K562 (cell line): ENCODE results near the gene SLC2A6. TPM values are rescaled to one million over a fixed set of nuclear protein-coding genes. Genes with fewer than 3 reads are reported as not detected.

Source experiments
- ATAC-seq: fragments of 200-7000 bp; cut with Tn5 transposase; 3 replicates; pipeline ENCODE4 v1.9.1; 2020; ENCODE audit warnings: moderate library complexity
- BruUV-seq: library from RNA; stranded (reverse); fragments of 400-500 nt; replicated peaks from 2 replicates; lab custom pipeline; 2021; lab: Mats Ljungman, UMichigan
- CTCF ChIA-PET: fragments of 300-600 bp; formaldehyde crosslinking; extraction: SDS; loops from one replicate; lab custom pipeline; 2021; ENCODE audit warnings: low intra/inter-chr PET ratio; lab: Yijun Ruan, JAX
- POLR2A ChIA-PET: fragments of 300-600, 350-650 bp; sonication (Branson Sonifier 250); formaldehyde crosslinking; extraction: SDS; loops from one replicate; lab custom pipeline; 2021; ENCODE audit warnings: antibody characterized with exemption, inconsistent platforms; lab: Yijun Ruan, JAX
- DNase-seq, 4 experiments: peaks; one replicate each; pipeline versions ENCODE4 v3.0.0 to v3.0.0-alpha.2; 2011 to 2018; ENCODE audit warnings: low spot score in 3 of 4, mixed read lengths in 3 of 4; ENCODE audit errors: extremely low read depth in 1 of 4
- FAIRE-seq: peaks from 2 replicates; lab custom pipeline; 2011; peaks lifted over from hg19 to GRCh38; lab: Jason Lieb, UNC
- H2AFZ ChIP-seq: 2 replicates; pipeline ENCODE4 v1.6.0; 2011; ENCODE audit warnings: low read depth, low read length, control low read depth, inconsistent platforms
- H3K27ac ChIP-seq: fragments of 200-600 bp; 3 replicates; pipeline ENCODE4 v1.8.0; 2011; ENCODE audit warnings: low read depth, mild to moderate bottlenecking, control low read depth, inconsistent platforms, low read length, moderate library complexity, mixed read lengths; ENCODE audit errors: extremely low read depth
- H3K27me3 ChIP-seq, 2 experiments: fragments of 300-600 bp in 1 of 2; 2 replicates in 1 of 2; 3 replicates in 1 of 2; pipeline versions ENCODE4 v1.6.0 to v1.8.0; 2011; ENCODE audit warnings: inconsistent platforms in 2 of 2, low read length in 2 of 2, mild to moderate bottlenecking in 1 of 2, mixed read lengths in 1 of 2, moderate library complexity in 1 of 2; ENCODE audit not compliant: control insufficient read depth in 2 of 2, insufficient read depth in 2 of 2
- H3K36me3 ChIP-seq: fragments of 300-600 bp; 3 replicates; pipeline ENCODE4 v1.8.0; 2011; ENCODE audit warnings: mild to moderate bottlenecking, low read length, inconsistent platforms; ENCODE audit not compliant: control insufficient read depth, insufficient read depth
- H3K4me1 ChIP-seq, 2 experiments: fragments of 200-600 bp in 1 of 2; replicated peaks in 1 of 2; 2 replicates in 1 of 2; 3 replicates in 1 of 2; pipeline versions ENCODE4 v1.5.1 to v1.8.0; 2011; ENCODE audit warnings: inconsistent platforms in 2 of 2, low read length in 2 of 2, mild to moderate bottlenecking in 1 of 2, mixed read lengths in 1 of 2, moderate library complexity in 1 of 2; ENCODE audit not compliant: control insufficient read depth in 2 of 2, insufficient read depth in 2 of 2
- H3K4me2 ChIP-seq: 2 replicates; pipeline ENCODE4 v1.6.1; 2011; ENCODE audit warnings: low read length, control low read depth, inconsistent platforms, mixed read lengths; ENCODE audit not compliant: insufficient read depth
- H3K4me3 ChIP-seq: fragments of 200-600 bp; sonication (generic), shearing (Covaris generic); 2 replicates; pipeline ENCODE4 v1.5.1; 2016; ENCODE audit warnings: control low read depth, inconsistent platforms
- H3K79me2 ChIP-seq: fragments of 200-600 bp; 3 replicates; pipeline ENCODE4 v1.8.0; 2011; ENCODE audit warnings: low read length, inconsistent platforms; ENCODE audit not compliant: control insufficient read depth, insufficient read depth
- H3K9ac ChIP-seq, 2 experiments: 2 replicates each; pipeline versions ENCODE4 v1.6.0 to v1.6.1; 2011; ENCODE audit warnings: low read depth in 2 of 2, low read length in 2 of 2, control low read depth in 1 of 2, inconsistent platforms in 1 of 2, mild to moderate bottlenecking in 1 of 2, mixed read lengths in 1 of 2; ENCODE audit not compliant: insufficient read depth in 1 of 2
- H3K9me1 ChIP-seq: one replicate; pipeline ENCODE4 v1.6.0; 2011; ENCODE audit warnings: inconsistent platforms, mild to moderate bottlenecking, low read length, moderate library complexity; ENCODE audit not compliant: control insufficient read depth, insufficient read depth
- H3K9me3 ChIP-seq: replicated peaks from 2 replicates; pipeline ENCODE4 v1.5.1; 2011; ENCODE audit warnings: low read depth, low read length, inconsistent platforms; ENCODE audit not compliant: control insufficient read depth, insufficient read depth
- H4K20me1 ChIP-seq: replicated peaks from 2 replicates; pipeline ENCODE4 v1.6.1; 2011; ENCODE audit warnings: low read length, inconsistent platforms, mixed read lengths; ENCODE audit not compliant: control insufficient read depth, insufficient read depth
- CSDE1 ChIP-seq, 2 experiments: fragments of 450-650 bp; IDR thresholded peaks; 2 replicates each; pipeline ENCODE4 v1.6.1; 2016; ENCODE audit warnings: mild to moderate bottlenecking in 1 of 2
- EHMT2 ChIP-seq: fragments of 450-650 bp; IDR thresholded peaks from 2 replicates; pipeline ENCODE4 v1.6.1; 2018; ENCODE audit warnings: antibody characterized with exemption
- ETV5 ChIP-seq: sonication (generic); formaldehyde crosslinking; IDR thresholded peaks from 2 replicates; pipeline ENCODE4 v1.4.0; 2020; ENCODE audit warnings: low read depth, mild to moderate bottlenecking, missing genetic modification reagents
- NCOA2 ChIP-seq, 2 experiments: fragments of 450-650 bp; IDR thresholded peaks; 2 replicates each; pipeline ENCODE4 v1.6.1; 2018; ENCODE audit warnings: mild to moderate bottlenecking in 2 of 2, moderate library complexity in 1 of 2; ENCODE audit not compliant: partially characterized antibody in 2 of 2
- SIRT6 ChIP-seq: IDR thresholded peaks from one replicate; pipeline ENCODE4 v1.6.1; 2012; ENCODE audit warnings: low read depth, mild to moderate bottlenecking, control low read depth, inconsistent platforms, low read length, moderate library complexity
- ZNF124 ChIP-seq: sonication (generic); formaldehyde crosslinking; IDR thresholded peaks from 2 replicates; pipeline ENCODE4 v1.8.1; 2022; ENCODE audit warnings: missing genetic modification reagents
- ZNF274 ChIP-seq: IDR thresholded peaks from 2 replicates; pipeline ENCODE4 v1.6.1; 2011; ENCODE audit warnings: low read depth, mild to moderate bottlenecking, low read length, moderate library complexity, borderline replicate concordance
- WGBS: fragments of 100-300 bp; shearing (Covaris generic); methylation state at CpG from one replicate; pipeline ENCODE4 v1.1.6; 2016; ENCODE audit warnings: low coverage, mixed read lengths; ENCODE audit not compliant: insufficient coverage; ENCODE audit errors: missing lambda C conversion rate; 5-methylcytosine and 5-hydroxymethylcytosine counted together
- in situ Hi-C: fragments of 300-500 bp; cut with MboI; formaldehyde crosslinking; loops from 4 replicates; pipeline ENCODE4 v1.15.0; 2018; ENCODE audit warnings: inconsistent platforms, mixed read lengths
- intact Hi-C: fragments of 100-400 bp; cut with micrococcal nuclease; formaldehyde crosslinking; loops from 2 replicates; pipeline ENCODE4 v1.14.2; 2022
- polyA plus RNA-seq, 8 experiments: library from polyadenylated mRNA; depleted of rRNA in 4 of 8; stranded (reverse) in 5 of 8; unstranded in 3 of 8; fragments of >200 nt; fragmentation: Nextera tagmentation in 2 of 8; fragmentation: Illumina TruSeq in 1 of 8; extraction: Ambion mirVana in 2 of 8; extraction: Trizol in 1 of 8; gene quantifications; 2 replicates each; pipeline versions ENCODE4 v1.2.1 to v1.2.3, GENCODE V29; 2011 to 2014; ENCODE audit warnings: inconsistent platforms in 1 of 8, missing spikeins in 1 of 8
- total RNA-seq, 7 experiments: library from RNA; depleted of rRNA in 6 of 7; stranded (reverse); fragments of >200 nt in 6 of 7; fragmentation: Illumina TruSeq in 2 of 7; extraction: Trizol in 2 of 7; gene quantifications; 2 replicates each; pipeline versions ENCODE4 v1.2.1 to v1.2.3, GENCODE V29; 2011 to 2021; ENCODE audit warnings: low replicate concordance in 1 of 7
- TF ChIP-seq, protein P1 (sequence below): fragments of 450-650 bp; IDR thresholded peaks from 2 replicates; pipeline ENCODE4 v1.6.1; 2018; ENCODE audit not compliant: partially characterized antibody
- TF ChIP-seq, protein P2 (sequence below), 2 experiments: fragments of 150-350 bp in 1 of 2; IDR thresholded peaks; 2 replicates each; pipeline ENCODE4 v1.6.1; 2012 to 2016; ENCODE audit warnings: low read depth in 2 of 2, low read length in 2 of 2, mild to moderate bottlenecking in 1 of 2, moderate library complexity in 1 of 2
- TF ChIP-seq, protein P3 (sequence below): sonication (generic); formaldehyde crosslinking; IDR thresholded peaks from 2 replicates; pipeline ENCODE4 v1.8.1; 2023; ENCODE audit warnings: mild to moderate bottlenecking, missing genetic modification reagents

SLC2A6 gene
- total and polyA plus RNA-seq, 9 of the 15 experiments (the other 6 are each of a cell fraction or from before 2014, with no cell fraction given) = 0.04 to 0.38 (median 0.09) TPM; not detected in 3

DNA sequence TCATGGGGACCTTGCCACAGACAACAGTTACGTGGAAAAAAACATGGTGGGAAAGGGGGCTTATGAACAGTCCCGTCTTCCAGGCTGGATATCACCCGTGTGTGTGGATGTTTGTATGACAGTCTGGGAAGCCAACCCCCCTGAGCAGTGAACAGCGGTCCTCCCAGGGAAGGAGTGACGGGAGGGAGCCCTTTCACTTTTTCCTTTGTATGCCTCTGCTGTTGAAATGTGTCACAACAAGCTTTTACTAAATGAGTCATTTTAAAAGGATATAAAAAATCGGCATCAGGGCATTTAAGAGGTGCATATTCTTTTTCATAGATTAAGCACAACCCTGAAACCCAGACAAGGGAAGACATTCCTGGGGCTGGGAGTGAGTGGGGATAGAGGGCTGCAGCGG, 40.8 kb upstream of the SLC2A6 start (continued):
- TF ChIP-seq, protein P1, sequence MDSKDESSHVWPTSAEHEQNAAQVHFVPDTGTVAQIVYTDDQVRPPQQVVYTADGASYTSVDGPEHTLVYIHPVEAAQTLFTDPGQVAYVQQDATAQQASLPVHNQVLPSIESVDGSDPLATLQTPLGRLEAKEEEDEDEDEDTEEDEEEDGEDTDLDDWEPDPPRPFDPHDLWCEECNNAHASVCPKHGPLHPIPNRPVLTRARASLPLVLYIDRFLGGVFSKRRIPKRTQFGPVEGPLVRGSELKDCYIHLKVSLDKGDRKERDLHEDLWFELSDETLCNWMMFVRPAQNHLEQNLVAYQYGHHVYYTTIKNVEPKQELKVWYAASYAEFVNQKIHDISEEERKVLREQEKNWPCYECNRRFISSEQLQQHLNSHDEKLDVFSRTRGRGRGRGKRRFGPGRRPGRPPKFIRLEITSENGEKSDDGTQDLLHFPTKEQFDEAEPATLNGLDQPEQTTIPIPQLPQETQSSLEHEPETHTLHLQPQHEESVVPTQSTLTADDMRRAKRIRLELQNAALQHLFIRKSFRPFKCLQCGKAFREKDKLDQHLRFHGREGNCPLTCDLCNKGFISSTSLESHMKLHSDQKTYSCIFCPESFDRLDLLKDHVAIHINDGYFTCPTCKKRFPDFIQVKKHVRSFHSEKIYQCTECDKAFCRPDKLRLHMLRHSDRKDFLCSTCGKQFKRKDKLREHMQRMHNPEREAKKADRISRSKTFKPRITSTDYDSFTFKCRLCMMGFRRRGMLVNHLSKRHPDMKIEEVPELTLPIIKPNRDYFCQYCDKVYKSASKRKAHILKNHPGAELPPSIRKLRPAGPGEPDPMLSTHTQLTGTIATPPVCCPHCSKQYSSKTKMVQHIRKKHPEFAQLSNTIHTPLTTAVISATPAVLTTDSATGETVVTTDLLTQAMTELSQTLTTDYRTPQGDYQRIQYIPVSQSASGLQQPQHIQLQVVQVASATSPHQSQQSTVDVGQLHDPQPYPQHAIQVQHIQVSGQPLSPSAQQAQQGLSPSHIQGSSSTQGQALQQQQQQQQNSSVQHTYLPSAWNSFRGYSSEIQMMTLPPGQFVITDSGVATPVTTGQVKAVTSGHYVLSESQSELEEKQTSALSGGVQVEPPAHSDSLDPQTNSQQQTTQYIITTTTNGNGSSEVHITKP = no peak
- no peak for TF ChIP-seq CSDE1 (IDR thresholded peaks at IDR 0.05)
- TF ChIP-seq ZNF274 = no peak

DNA sequence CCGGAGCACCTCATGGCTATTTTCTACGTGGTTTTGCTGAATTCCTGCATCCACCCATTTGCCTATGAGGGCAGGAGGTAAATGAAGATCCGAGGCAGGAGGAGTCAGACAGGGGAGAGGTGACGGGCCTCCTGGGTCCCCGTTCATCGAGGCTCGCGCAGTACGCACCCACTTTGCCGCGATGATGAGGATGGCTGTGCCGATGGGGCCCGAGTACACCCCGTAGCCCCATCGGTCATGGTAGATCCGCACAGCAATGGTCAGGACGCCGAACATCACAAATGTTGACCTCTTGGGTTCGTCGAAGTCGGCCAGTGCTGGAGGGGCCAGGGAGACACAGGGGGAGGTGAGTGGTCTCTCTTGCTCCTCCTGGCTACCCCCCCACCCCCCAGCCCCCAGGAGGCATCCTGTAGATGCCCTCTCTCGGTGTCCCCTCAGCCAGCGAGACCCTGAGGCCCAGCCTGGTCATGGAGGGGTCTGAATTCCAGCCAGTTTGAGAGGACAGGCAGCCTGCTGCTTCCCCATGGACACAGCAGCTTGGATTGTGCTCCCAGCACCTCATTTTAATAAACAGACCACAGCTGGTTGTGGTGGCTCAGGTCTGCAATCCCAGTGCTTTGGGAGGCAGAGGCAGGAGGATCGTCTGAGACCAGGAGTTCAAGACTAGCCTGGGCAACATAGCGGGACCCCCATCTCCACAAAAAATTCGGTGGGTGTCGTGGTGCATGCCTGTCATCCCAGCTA, 40.0 kb upstream of the SLC2A6 start:
- no peak overlapping the region for H2AFZ ChIP-seq
- intact Hi-C loops = no loop called here
- no peak for DNase-seq
- in situ Hi-C loops = no loop called here
- H3K36me3 ChIP-seq = no peaks in the 10 kb centered on the region
- H3K4me2 ChIP-seq = no peak overlapping the region
- peaks cover 0 to 15% of the 10 kb centered on the region in 2 experiments; a peak in 1 of 5 replicates for H3K4me1 ChIP-seq
- H3K9me1 ChIP-seq = no peaks in the 10 kb centered on the region
- no peaks in the 10 kb centered on the region for H3K79me2 ChIP-seq
- no peak for FAIRE-seq
- H3K4me3 ChIP-seq = no peak overlapping the region
- ChIA-PET CTCF (no interaction called here), POLR2A (interaction anchor here (0.6 to 0.7 kb wide), 2 partner anchors 22 to 215 kb away, joined by 3 to 4 read pairs; no protein-coding TSS in a partner anchor)
- BruUV-seq = no TSS peak
- H3K27ac ChIP-seq = no peak overlapping the region
- peaks cover 11% of the 10 kb centered on the region for H4K20me1 ChIP-seq
- H3K9ac ChIP-seq = peak overlapping the region in 1 of 2 experiments; percentile 48; a peak in 1 of 4 replicates
- H3K27me3 ChIP-seq = peaks cover 42 to 89% of the 10 kb centered on the region in 2 experiments
- no peak for ATAC-seq
- WGBS = 6% methylated on average over 27 of the region's 27 CpGs
- H3K9me3 ChIP-seq = no peaks in the 10 kb centered on the region
- TF ChIP-seq, protein P2, sequence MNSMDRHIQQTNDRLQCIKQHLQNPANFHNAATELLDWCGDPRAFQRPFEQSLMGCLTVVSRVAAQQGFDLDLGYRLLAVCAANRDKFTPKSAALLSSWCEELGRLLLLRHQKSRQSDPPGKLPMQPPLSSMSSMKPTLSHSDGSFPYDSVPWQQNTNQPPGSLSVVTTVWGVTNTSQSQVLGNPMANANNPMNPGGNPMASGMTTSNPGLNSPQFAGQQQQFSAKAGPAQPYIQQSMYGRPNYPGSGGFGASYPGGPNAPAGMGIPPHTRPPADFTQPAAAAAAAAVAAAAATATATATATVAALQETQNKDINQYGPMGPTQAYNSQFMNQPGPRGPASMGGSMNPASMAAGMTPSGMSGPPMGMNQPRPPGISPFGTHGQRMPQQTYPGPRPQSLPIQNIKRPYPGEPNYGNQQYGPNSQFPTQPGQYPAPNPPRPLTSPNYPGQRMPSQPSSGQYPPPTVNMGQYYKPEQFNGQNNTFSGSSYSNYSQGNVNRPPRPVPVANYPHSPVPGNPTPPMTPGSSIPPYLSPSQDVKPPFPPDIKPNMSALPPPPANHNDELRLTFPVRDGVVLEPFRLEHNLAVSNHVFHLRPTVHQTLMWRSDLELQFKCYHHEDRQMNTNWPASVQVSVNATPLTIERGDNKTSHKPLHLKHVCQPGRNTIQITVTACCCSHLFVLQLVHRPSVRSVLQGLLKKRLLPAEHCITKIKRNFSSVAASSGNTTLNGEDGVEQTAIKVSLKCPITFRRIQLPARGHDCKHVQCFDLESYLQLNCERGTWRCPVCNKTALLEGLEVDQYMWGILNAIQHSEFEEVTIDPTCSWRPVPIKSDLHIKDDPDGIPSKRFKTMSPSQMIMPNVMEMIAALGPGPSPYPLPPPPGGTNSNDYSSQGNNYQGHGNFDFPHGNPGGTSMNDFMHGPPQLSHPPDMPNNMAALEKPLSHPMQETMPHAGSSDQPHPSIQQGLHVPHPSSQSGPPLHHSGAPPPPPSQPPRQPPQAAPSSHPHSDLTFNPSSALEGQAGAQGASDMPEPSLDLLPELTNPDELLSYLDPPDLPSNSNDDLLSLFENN (IDR thresholded peaks at IDR 0.05; ENCODE audit: low read depth in 2 of 2, low read length in 2 of 2) = no peak
- TF ChIP-seq EHMT2 = no peak
- TF ChIP-seq, protein P3, sequence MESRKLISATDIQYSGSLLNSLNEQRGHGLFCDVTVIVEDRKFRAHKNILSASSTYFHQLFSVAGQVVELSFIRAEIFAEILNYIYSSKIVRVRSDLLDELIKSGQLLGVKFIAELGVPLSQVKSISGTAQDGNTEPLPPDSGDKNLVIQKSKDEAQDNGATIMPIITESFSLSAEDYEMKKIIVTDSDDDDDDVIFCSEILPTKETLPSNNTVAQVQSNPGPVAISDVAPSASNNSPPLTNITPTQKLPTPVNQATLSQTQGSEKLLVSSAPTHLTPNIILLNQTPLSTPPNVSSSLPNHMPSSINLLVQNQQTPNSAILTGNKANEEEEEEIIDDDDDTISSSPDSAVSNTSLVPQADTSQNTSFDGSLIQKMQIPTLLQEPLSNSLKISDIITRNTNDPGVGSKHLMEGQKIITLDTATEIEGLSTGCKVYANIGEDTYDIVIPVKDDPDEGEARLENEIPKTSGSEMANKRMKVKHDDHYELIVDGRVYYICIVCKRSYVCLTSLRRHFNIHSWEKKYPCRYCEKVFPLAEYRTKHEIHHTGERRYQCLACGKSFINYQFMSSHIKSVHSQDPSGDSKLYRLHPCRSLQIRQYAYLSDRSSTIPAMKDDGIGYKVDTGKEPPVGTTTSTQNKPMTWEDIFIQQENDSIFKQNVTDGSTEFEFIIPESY (CRISPR knock-in tag) = no peak
- no peak for TF ChIP-seq SIRT6
- TF ChIP-seq ETV5 (CRISPR knock-in tag) = no peak
- TF ChIP-seq NCOA2 (IDR thresholded peaks at IDR 0.05; ENCODE audit: partially characterized antibody in 2 of 2) = no peak
- no peak for TF ChIP-seq ZNF124 (CRISPR knock-in tag)
